Activated CD8-positive, alpha-beta T cell treated with anti-CD3 and anti-CD28 coated beads for 36 hours (primary cell): ENCODE results near the gene BANP. TPM values are rescaled to one million over a fixed set of nuclear protein-coding genes. Genes with fewer than 3 reads are reported as not detected.
"Not testable (repeated sequence)": the region's sequence is repeated elsewhere in the genome, so short reads cannot be mapped to it uniquely, and the experiment has no call there.

Experiments used
- ATAC-seq: fragments of 200-7000 bp; cut with Tn5 transposase; one replicate; pipeline ENCODE4 v1.10.0; 2021; ENCODE audit warnings: mild to moderate bottlenecking, moderate library complexity
- CTCF ChIA-PET: fragments of 350-600 bp; sonication (Branson Sonifier 250); formaldehyde crosslinking; loops from one replicate; lab custom pipeline; 2021; ENCODE audit warnings: antibody characterized with exemption; lab: Charles Lee
- POLR2A ChIA-PET: fragments of 350-600 bp; sonication (Branson Sonifier 250); formaldehyde crosslinking; loops from one replicate; lab custom pipeline; 2021; ENCODE audit warnings: antibody characterized with exemption; lab: Charles Lee
- DNase-seq: peaks from one replicate; pipeline ENCODE4 v3.0.0-alpha.2; 2020
- H3K27ac Mint-ChIP-seq: one replicate; pipeline ENCODE4 v1.8.0; 2021; ENCODE audit warnings: mild to moderate bottlenecking, mixed read lengths
- H3K27me3 Mint-ChIP-seq: one replicate; pipeline ENCODE4 v1.8.0; 2021; ENCODE audit warnings: mixed read lengths
- H3K36me3 Mint-ChIP-seq: one replicate; pipeline ENCODE4 v1.8.0; 2021; ENCODE audit warnings: low read depth, mixed read lengths
- H3K4me1 Mint-ChIP-seq: one replicate; pipeline ENCODE4 v1.8.0; 2021; ENCODE audit warnings: low read depth, mixed read lengths
- H3K4me3 Mint-ChIP-seq: one replicate; pipeline ENCODE4 v1.8.0; 2021; ENCODE audit warnings: mild to moderate bottlenecking, moderate library complexity, mixed read lengths
- H3K9me3 Mint-ChIP-seq: one replicate; pipeline ENCODE4 v1.8.0; 2021; ENCODE audit warnings: mixed read lengths
- intact Hi-C: fragments of 100-400 bp; cut with micrococcal nuclease; formaldehyde crosslinking; loops from one replicate; pipeline ENCODE4 v1.10.0; 2022
- total RNA-seq, 2 experiments: library from RNA; stranded (reverse); gene quantifications; one replicate each; pipeline ENCODE4 v1.2.3, GENCODE V29; 2021
- TF ChIP-seq, protein P1 (sequence below): fragments of 200-600 bp; IDR thresholded peaks from one replicate; pipeline ENCODE4 v1.8.0; 2022; ENCODE audit warnings: antibody characterized with exemption, mild to moderate bottlenecking

BANP gene
- total RNA-seq, 2 experiments from 2014 or later, result 32.1 to 36.1 TPM

DNA sequence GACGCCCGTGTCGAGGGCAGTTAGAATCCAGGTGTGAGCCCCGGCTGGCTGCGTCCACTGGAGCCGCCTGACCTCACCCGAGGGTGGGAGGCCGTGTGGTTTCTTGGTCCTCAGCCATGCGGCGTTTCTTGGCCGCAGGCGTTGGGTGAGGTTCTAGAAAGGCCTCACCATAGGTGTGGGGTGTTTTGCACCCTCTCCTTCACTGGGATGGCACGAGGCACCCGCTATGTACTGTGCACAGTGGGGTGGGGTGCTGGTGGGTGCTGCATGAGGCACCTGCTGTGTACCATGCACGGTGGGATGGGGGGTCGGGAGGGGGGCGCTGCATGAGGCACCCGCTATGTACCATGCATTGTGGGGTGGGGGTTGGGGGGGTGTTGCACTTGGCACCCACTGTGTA lies 169.6 kb downstream of the BANP start:
- ATAC-seq (no peak), DNase-seq (no peak)
- Mint-ChIP-seq H3K27me3 (no peaks in the 10 kb centered on the region), H3K36me3 (no peaks in the 10 kb centered on the region), H3K27ac (no peak overlapping the region), H3K9me3 (no peaks in the 10 kb centered on the region), H3K4me1 (no peaks in the 10 kb centered on the region), H3K4me3 (no peak overlapping the region)
- intact Hi-C loops, result no loop called here
- ChIA-PET POLR2A (no interaction called here), CTCF (no interaction called here)
- TF ChIP-seq, protein P1, sequence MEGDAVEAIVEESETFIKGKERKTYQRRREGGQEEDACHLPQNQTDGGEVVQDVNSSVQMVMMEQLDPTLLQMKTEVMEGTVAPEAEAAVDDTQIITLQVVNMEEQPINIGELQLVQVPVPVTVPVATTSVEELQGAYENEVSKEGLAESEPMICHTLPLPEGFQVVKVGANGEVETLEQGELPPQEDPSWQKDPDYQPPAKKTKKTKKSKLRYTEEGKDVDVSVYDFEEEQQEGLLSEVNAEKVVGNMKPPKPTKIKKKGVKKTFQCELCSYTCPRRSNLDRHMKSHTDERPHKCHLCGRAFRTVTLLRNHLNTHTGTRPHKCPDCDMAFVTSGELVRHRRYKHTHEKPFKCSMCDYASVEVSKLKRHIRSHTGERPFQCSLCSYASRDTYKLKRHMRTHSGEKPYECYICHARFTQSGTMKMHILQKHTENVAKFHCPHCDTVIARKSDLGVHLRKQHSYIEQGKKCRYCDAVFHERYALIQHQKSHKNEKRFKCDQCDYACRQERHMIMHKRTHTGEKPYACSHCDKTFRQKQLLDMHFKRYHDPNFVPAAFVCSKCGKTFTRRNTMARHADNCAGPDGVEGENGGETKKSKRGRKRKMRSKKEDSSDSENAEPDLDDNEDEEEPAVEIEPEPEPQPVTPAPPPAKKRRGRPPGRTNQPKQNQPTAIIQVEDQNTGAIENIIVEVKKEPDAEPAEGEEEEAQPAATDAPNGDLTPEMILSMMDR, result no peak

- intact Hi-C loops, POLR2A ChIA-PET, H3K27ac Mint-ChIP-seq, ATAC-seq, H3K4me1 Mint-ChIP-seq, CTCF ChIA-PET, H3K9me3 Mint-ChIP-seq, H3K36me3 Mint-ChIP-seq, H3K27me3 Mint-ChIP-seq, H3K4me3 Mint-ChIP-seq, DNase-seq: not testable (repeated sequence)
These were observed 170.2 kb downstream of the BANP start for GRCh38 chr16:88121391-88121790.

DNA sequence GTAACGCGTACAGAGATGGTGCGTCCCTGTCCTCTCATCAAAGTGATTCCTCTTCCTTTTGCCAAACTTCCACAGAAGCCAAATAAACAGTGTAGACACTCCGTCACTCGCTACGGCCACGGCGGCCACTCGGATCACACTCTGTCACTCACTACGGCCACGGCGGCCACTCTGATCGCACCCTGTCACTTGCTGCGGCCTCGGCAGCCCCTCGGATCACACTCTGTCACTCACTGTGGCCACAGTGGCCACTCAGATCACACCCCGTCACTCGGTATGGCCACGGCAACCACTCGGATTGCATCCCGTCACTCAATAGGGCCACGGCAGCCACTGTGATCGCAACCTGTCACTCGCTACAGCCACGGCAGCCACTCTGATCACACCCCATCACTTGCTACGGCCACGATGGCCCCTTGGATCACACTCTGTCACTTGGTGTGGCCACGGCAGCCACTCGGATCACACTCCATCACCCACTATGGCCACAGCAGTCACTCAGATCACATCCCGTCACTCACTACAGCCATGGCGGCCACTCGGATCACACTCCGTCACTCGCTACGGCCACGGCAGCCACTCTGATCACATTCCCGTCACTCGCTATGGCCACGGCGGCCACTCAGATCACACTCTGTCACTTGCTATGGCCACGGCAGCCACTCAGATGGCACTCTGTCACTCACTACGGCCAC lies 170.8 kb downstream of the BANP start:
- no peaks in the 10 kb centered on the region for H3K27me3 Mint-ChIP-seq
- intact Hi-C loops, result no loop called here
- TF ChIP-seq, protein P1, result no peak
- CTCF ChIA-PET, result no interaction called here
- DNase-seq, result no peak
- no peaks in the 10 kb centered on the region for H3K36me3 Mint-ChIP-seq
- ATAC-seq, result no peak
- H3K9me3 Mint-ChIP-seq, result no peaks in the 10 kb centered on the region
- no peak overlapping the region for H3K4me3 Mint-ChIP-seq
- H3K27ac Mint-ChIP-seq, result no peak overlapping the region
- POLR2A ChIA-PET, result no interaction called here
- H3K4me1 Mint-ChIP-seq, result no peaks in the 10 kb centered on the region

Other genes with a start within 250 kb of the BANP start
- gene KLHDC4, start 185.4 kb upstream of the BANP start, total RNA-seq, result 10 to 100 TPM; 80.8 to 81.7 TPM
- 100 to 1,000 TPM; 230 to 236 TPM for gene SLC7A5, start 81.9 kb upstream of the BANP start, total RNA-seq
- gene CA5A, start 14.9 kb upstream of the BANP start, total RNA-seq, result not detected